ENCODE results near the gene SEPTIN7.

SEPTIN7 gene

DNA sequence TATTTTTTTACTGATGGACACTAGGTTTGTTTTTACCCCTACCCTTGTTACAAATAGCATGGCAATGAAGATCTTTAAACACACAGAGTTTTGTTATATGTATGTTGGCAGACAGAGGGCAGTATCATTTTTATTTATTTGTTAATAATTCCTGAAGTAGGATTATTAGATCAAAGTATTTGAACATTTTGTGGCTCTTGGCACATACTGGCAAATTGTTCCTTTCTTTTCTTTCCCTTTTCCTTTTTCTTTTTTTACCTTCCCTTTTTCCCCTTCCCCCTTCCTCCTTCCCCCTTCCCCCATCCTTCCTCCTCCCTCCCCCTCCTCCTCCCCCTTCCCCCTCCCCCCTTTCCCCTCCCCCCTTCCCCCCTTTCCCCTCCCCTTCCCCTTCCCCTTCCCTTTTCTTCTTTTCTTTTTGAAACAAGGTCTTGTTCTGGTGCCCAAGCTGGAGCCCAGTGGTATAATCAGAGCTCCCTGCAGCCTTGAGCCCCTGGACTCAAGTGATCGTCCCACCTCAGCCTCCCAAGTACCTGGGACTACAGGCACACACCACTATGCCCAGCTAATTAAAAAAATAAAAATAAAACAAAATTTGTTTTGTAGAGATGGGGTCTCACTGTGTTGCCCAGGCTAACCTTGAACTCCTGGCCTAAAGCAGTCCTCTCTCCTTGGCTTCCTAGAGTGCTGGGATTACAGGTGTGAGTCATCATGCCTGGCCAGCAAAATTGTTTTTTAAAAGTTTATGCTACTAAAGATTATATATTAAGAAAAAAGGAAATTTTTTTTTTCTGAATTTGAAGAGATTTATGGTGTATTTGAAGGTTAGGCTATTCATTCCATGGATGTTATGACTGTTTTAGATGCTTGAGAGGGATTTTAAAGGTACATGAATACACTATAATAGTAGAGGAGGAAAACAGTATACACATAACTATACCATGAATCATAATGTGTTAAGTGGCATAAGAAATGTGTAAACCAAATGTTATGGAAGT is 39.3 kb downstream of the SEPTIN7 start:
- DNase-seq = no peak

- no peak for DNase-seq
These were observed 46.1 kb downstream of the SEPTIN7 start for GRCh38 chr7:35846816-35847412.

- no peak for DNase-seq
These were observed 47.9 kb downstream of the SEPTIN7 start for GRCh38 chr7:35848725-35849124.

GRCh38 chr7:35849158-35849831 is 48.4 kb downstream of the SEPTIN7 start:
- DNase-seq = no peak

DNA sequence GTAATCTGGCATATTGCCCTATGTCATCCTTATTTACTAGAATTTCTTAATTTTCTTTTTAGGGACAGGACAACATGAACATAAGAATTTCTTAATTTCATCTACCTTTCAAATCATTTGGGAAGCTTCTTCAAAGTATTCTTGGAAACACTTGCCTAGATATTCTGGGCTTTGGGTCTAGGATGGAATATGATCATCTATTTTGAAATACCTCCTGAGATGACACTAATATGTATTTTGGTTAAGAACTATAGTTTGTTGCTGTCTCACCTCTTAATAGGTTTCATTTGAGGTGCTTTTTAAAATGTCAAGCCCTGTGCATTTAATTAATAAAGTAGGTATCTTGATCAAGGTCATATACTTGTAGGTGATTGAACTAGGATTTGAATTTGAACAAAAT is 49.1 kb downstream of the SEPTIN7 start:
- no peak for DNase-seq
